Activated naive CD4-positive, alpha-beta T cell treated with anti-CD3 and anti-CD28 coated beads, Interleukin-2, amount 10 ng/mL, durations not matched to agents 7 days and 5 days (primary cell): Measurements from ENCODE around the gene OLFML3.

ENCODE experiments used
- CTCF ChIA-PET: fragments of 350-600 bp; sonication (Branson Sonifier 250); formaldehyde crosslinking; loops from one replicate; lab custom pipeline; 2021; ENCODE audit warnings: antibody characterized with exemption; lab: Charles Lee
- DNase-seq: peaks from one replicate; pipeline ENCODE4 v3.0.0-alpha.2; 2020
- H3K27ac Mint-ChIP-seq: one replicate; pipeline ENCODE4 v1.8.0; 2021; ENCODE audit warnings: mild to moderate bottlenecking, moderate library complexity, mixed read lengths
- H3K27me3 Mint-ChIP-seq: one replicate; pipeline ENCODE4 v1.8.0; 2021; ENCODE audit warnings: mild to moderate bottlenecking, mixed read lengths
- H3K36me3 Mint-ChIP-seq: one replicate; pipeline ENCODE4 v1.8.0; 2021; ENCODE audit warnings: mixed read lengths
- H3K4me1 Mint-ChIP-seq: one replicate; pipeline ENCODE4 v1.8.0; 2021; ENCODE audit warnings: mixed read lengths
- H3K4me3 Mint-ChIP-seq: one replicate; pipeline ENCODE4 v1.8.0; 2021; ENCODE audit warnings: mild to moderate bottlenecking, moderate library complexity, mixed read lengths
- H3K9me3 Mint-ChIP-seq: one replicate; pipeline ENCODE4 v1.8.0; 2021; ENCODE audit warnings: mixed read lengths

OLFML3 gene

GRCh38 chr1:113965703-113966412 lies 13.4 kb upstream of the OLFML3 start:
- no peak overlapping the region for H3K27ac Mint-ChIP-seq
- no peak for DNase-seq
- CTCF ChIA-PET, result interaction anchor here (0.6 kb wide), 1 partner anchor 486 kb away, joined by 3 read pairs; no protein-coding TSS in a partner anchor

DNA sequence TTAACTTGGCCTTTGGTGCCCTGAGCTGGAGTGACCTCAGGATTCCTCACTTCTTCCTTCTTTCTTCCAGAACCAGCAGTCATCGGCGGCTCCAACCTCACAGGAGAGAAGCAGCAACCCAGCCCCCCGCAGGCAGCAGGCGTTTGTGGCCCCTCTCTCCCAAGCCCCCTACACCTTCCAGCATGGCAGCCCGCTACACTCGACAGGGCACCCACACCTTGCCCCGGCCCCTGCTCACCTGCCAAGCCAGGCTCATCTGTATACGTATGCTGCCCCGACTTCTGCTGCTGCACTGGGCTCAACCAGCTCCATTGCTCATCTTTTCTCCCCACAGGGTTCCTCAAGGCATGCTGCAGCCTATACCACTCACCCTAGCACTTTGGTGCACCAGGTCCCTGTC lies 6.3 kb upstream of the OLFML3 start:
- H3K27me3 Mint-ChIP-seq, result no peaks in the 10 kb centered on the region
- CTCF ChIA-PET, result no interaction called here
- H3K9me3 Mint-ChIP-seq, result no peaks in the 10 kb centered on the region
- H3K4me1 Mint-ChIP-seq, result peaks cover 28% of the 10 kb centered on the region
- H3K4me3 Mint-ChIP-seq, result no peak overlapping the region
- DNase-seq, result no peak
- no peak overlapping the region for H3K27ac Mint-ChIP-seq
- H3K36me3 Mint-ChIP-seq, result peaks cover 68% of the 10 kb centered on the region

More at GRCh38 chr1:113965703-113966412, 13.4 kb upstream of the OLFML3 start:
- Mint-ChIP-seq H3K36me3 (peaks cover 80% of the 10 kb centered on the region), H3K4me1 (peaks cover 6% of the 10 kb centered on the region), H3K4me3 (no peak overlapping the region), H3K27me3 (no peaks in the 10 kb centered on the region), H3K9me3 (no peaks in the 10 kb centered on the region)

- peaks cover 33% of the 10 kb centered on the region for H3K4me1 Mint-ChIP-seq
- no peaks in the 10 kb centered on the region for H3K27me3 Mint-ChIP-seq
- no peak overlapping the region for H3K4me3 Mint-ChIP-seq
- no peaks in the 10 kb centered on the region for H3K9me3 Mint-ChIP-seq
- CTCF ChIA-PET, result interaction anchor here (0.9 to 1.5 kb wide), 3 partner anchors 28 to 140 kb away, joined by 3 to 4 read pairs (median 3); no protein-coding TSS in a partner anchor
- peaks cover 45% of the 10 kb centered on the region for H3K36me3 Mint-ChIP-seq
- H3K27ac Mint-ChIP-seq, result peak overlapping the region; percentile 52
- no peak for DNase-seq
Measured at GRCh38 chr1:113975211-113975895, 3.9 kb upstream of the OLFML3 start.

GRCh38 chr1:113976609-113977278 lies 2.5 kb upstream of the OLFML3 start:
- Mint-ChIP-seq H3K4me3 (no peak overlapping the region), H3K36me3 (peaks cover 37% of the 10 kb centered on the region), H3K9me3 (no peaks in the 10 kb centered on the region), H3K27ac (no peak overlapping the region), H3K4me1 (peaks cover 33% of the 10 kb centered on the region), H3K27me3 (no peaks in the 10 kb centered on the region)
- no peak for DNase-seq
- CTCF ChIA-PET, result interaction anchor here (0.6 to 5.2 kb wide), 9 partner anchors 9 to 1398 kb away, joined by 3 to 38 read pairs (median 3); no protein-coding TSS in a partner anchor

DNA sequence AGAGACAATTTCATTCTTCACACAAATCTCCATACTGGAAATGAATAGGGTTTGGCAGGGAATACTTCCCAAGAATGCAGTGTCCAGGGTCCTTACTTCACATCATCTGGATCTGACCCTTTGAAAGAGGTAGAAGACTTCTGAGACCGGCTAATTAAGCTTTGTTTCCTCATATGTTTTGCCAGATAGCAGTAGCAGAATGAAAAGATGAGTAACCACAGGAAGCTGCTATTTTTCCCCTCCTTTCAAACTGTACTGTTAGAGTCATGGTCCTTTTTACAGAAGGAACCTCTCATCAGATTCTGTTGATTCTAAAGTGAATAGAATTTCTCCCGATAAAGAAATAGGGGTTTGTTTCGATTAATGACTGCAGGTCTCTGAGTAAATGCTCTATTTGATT lies 1.4 kb upstream of the OLFML3 start:
- H3K4me1 Mint-ChIP-seq, result peaks cover 33% of the 10 kb centered on the region

DNA sequence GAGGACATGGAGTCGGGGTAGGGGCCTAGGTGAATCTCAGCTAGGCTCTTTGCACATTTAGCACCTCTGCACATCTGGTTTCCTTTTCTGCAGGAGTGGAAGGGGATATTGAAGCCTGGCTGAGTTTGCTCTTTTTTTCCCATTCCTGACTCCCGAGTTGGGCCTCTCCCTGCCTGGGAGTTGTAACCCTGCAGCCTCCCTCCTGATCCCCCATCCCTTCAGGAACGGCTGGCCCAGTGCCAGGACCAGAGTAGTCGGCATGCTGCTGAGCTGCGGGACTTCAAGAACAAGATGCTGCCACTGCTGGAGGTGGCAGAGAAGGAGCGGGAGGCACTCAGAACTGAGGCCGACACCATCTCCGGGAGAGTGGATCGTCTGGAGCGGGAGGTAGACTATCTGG lies 836 bp downstream of the OLFML3 start:
- CTCF ChIA-PET, result interaction anchor here (1.2 to 5.2 kb wide), 2 partner anchors 302 kb away, joined by 3 to 38 read pairs; no protein-coding TSS in a partner anchor
- Mint-ChIP-seq H3K27me3 (no peaks in the 10 kb centered on the region), H3K4me3 (no peak overlapping the region), H3K9me3 (no peaks in the 10 kb centered on the region), H3K27ac (peak overlapping the region; percentile 47), H3K4me1 (peaks cover 26% of the 10 kb centered on the region), H3K36me3 (peaks cover 8% of the 10 kb centered on the region)
- no peak for DNase-seq

More for the DNA sequence above, 1.4 kb upstream of the OLFML3 start:
- CTCF ChIA-PET, result interaction anchor here (0.7 to 5.2 kb wide), 9 partner anchors 14 to 694 kb away, joined by 3 to 38 read pairs (median 4); no protein-coding TSS in a partner anchor
- no peak for DNase-seq
- Mint-ChIP-seq H3K9me3 (no peaks in the 10 kb centered on the region), H3K27ac (no peak overlapping the region), H3K36me3 (peaks cover 26% of the 10 kb centered on the region), H3K4me3 (no peak overlapping the region), H3K27me3 (no peaks in the 10 kb centered on the region)

DNA sequence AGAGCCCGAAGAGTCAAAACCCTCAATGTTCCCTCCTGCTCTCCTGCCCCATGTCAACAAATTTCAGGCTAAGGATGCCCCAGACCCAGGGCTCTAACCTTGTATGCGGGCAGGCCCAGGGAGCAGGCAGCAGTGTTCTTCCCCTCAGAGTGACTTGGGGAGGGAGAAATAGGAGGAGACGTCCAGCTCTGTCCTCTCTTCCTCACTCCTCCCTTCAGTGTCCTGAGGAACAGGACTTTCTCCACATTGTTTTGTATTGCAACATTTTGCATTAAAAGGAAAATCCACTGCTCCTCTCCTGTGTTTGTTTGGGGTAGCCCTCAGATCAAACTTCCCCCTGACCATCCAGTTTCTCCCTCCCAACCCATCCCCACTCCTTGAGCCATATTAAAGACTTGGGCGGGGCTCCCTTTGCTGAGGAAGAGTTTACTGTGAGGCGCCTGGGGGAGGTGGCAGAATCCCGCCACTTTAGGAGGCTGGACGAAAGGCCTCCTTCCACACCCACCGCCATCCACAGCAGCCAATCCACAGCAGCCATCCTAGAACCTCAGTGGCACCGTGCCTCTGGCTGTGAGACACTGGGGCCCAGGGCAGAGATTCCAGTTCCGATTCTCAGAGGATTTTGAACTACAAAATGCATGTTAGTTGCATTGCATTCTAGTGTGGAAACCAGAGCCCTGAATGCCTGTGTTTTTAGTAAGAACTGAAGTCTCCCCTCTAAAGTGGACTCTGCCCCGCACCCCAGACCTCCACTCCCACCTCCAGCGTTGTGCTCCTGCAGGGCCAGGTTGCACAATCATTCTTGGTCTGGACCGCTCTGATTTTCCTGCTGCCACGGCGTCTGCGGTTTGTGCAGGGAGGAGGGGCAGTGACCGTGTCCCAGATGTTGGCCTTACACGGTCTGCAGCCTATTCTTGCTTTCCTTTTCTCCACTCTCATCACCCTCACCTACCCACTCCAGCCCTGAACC lies 3.0 kb downstream of the OLFML3 start:
- peaks cover 10% of the 10 kb centered on the region for H3K4me1 Mint-ChIP-seq
- CTCF ChIA-PET, result interaction anchor here (0.6 kb wide), 1 partner anchor 75 kb away, joined by 3 read pairs; no protein-coding TSS in a partner anchor
- no peaks in the 10 kb centered on the region for H3K27me3 Mint-ChIP-seq
- no peak overlapping the region for H3K4me3 Mint-ChIP-seq
- H3K36me3 Mint-ChIP-seq, result no peaks in the 10 kb centered on the region
- H3K27ac Mint-ChIP-seq, result peak overlapping the region; percentile 47
- H3K9me3 Mint-ChIP-seq, result no peaks in the 10 kb centered on the region
- DNase-seq, result no peak

GRCh38 chr1:113982949-113983348 lies 3.7 kb downstream of the OLFML3 start:
- H3K9me3 Mint-ChIP-seq, result peaks cover 2% of the 10 kb centered on the region
- peaks cover 5% of the 10 kb centered on the region for H3K4me1 Mint-ChIP-seq
- CTCF ChIA-PET, result no interaction called here
- DNase-seq, result no peak
- no peak overlapping the region for H3K4me3 Mint-ChIP-seq
- no peaks in the 10 kb centered on the region for H3K36me3 Mint-ChIP-seq
- no peaks in the 10 kb centered on the region for H3K27me3 Mint-ChIP-seq
- no peak overlapping the region for H3K27ac Mint-ChIP-seq

DNA sequence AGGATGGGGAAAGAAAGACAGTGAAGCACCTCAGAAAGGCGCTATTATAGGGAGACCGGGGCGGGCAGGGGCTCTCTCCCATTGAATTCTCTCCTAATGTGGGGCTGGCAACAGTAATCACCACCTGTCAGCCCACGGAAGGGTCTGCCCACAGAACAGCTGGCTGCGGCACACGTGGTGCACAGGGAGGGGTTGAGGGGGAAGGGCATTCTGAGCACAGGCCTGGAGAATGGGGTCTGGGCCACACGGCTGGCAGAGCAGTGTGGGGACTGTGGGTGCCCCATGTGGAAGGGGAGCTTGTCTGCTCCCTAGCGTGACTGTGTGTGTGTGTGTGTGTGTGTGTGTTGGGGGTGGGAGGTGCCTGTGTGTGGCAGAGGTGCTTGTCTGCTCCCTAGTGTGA lies 4.1 kb downstream of the OLFML3 start:
- Mint-ChIP-seq H3K4me1 (peaks cover under 1% of the 10 kb centered on the region), H3K27me3 (no peaks in the 10 kb centered on the region), H3K27ac (no peak overlapping the region), H3K36me3 (no peaks in the 10 kb centered on the region), H3K4me3 (no peak overlapping the region), H3K9me3 (peaks cover 2% of the 10 kb centered on the region)
- DNase-seq, result no peak
- CTCF ChIA-PET, result no interaction called here

DNA sequence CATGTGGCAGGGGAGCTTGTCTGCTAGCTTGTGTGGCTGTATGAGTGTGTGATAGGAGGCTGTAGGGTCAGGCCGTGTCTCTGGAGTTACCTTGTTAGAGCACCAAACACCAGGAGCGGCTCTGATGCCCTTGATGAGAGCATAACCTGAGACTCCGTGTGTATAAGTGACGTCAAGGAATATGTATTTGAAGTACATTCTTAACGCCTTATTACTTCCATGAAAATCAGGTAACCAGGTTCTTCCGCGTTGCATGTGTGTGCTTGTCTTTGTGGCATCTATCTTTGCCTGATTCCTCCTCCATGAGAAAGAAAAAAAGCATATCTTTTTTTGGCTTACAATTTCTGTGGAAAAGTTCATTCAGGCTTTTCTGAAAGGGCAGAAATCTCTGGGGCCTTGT lies 4.6 kb downstream of the OLFML3 start:
- H3K9me3 Mint-ChIP-seq, result peaks cover 2% of the 10 kb centered on the region
- no peak overlapping the region for H3K4me3 Mint-ChIP-seq
- H3K27me3 Mint-ChIP-seq, result no peaks in the 10 kb centered on the region
- no peak for DNase-seq
- no peaks in the 10 kb centered on the region for H3K36me3 Mint-ChIP-seq
- CTCF ChIA-PET, result no interaction called here
- no peak overlapping the region for H3K27ac Mint-ChIP-seq
- no peaks in the 10 kb centered on the region for H3K4me1 Mint-ChIP-seq

DNA sequence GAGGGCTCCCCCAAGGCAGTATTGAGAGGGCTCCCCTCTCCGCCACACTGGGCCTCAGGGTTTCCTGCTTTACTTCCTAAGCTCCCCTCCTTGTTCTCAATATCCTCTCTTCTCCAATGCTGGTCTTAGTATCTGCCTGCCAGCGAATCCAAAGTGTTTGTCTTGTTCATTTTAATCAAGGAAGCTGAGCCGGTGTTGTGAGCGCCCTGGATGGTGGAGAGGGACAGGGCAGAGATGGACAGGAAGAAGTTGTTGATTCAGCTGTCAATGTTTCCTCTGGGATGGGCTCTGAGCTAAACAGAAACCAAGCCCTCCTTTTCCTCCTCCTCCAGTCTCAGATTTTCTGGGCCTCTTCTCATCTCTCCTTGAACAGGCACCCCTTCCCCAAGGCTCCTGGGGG lies 5.4 kb downstream of the OLFML3 start:
- Mint-ChIP-seq H3K36me3 (no peaks in the 10 kb centered on the region), H3K4me1 (no peaks in the 10 kb centered on the region), H3K27me3 (peaks cover 3% of the 10 kb centered on the region), H3K27ac (no peak overlapping the region), H3K9me3 (peaks cover 2% of the 10 kb centered on the region), H3K4me3 (no peak overlapping the region)
- DNase-seq, result no peak
- CTCF ChIA-PET, result interaction anchor here (1.0 kb wide), 1 partner anchor 152 kb away, joined by 3 read pairs; no protein-coding TSS in a partner anchor

GRCh38 chr1:113986802-113987201 lies 7.5 kb downstream of the OLFML3 start:
- Mint-ChIP-seq H3K9me3 (peaks cover 2% of the 10 kb centered on the region), H3K27me3 (peaks cover 4% of the 10 kb centered on the region), H3K36me3 (no peaks in the 10 kb centered on the region), H3K27ac (no peak overlapping the region), H3K4me1 (no peaks in the 10 kb centered on the region), H3K4me3 (no peak overlapping the region)
- CTCF ChIA-PET, result no interaction called here
- DNase-seq, result no peak

DNA sequence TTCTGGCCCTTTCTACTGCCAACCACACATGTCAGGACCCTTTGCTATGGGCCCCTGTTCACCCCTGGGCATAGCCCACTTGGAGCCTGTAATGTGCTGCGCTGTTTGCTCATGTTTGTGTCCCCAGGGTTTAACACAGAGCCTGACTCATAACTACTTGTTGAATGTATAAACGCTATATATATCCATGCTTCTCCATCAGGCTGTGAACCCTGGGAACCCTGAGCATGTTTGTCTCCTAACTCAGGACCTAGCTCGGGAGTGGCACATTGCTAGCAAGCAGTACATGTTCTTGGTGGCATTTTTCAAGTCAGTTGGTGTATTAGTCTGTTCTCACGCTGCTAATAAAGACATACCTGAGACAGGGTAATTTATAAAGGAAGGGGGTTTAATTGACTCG lies 8.0 kb downstream of the OLFML3 start:
- Mint-ChIP-seq H3K4me3 (no peak overlapping the region), H3K36me3 (no peaks in the 10 kb centered on the region), H3K27me3 (peaks cover 4% of the 10 kb centered on the region), H3K9me3 (peaks cover 2% of the 10 kb centered on the region), H3K27ac (no peak overlapping the region), H3K4me1 (no peaks in the 10 kb centered on the region)
- no peak for DNase-seq
- CTCF ChIA-PET, result no interaction called here
